GM18868 (cell line): ENCODE data around the gene AMPH.

Source experiments
- ATAC-seq: cut with Tn5 transposase; IDR thresholded peaks from one replicate; pipeline ENCODE4 v1.9.1; 2021; ENCODE audit warnings: mild to moderate bottlenecking, moderate library complexity; ENCODE audit not compliant: unreplicated experiment

The AMPH gene

GRCh38 chr7:38545977-38546376 lies 85.2 kb downstream of the AMPH start:
- no peak for ATAC-seq

- no peak for ATAC-seq
Observed at GRCh38 chr7:38542156-38542555, 89.0 kb downstream of the AMPH start.

- ATAC-seq = no peak
Observed at GRCh38 chr7:38541440-38541839, 89.7 kb downstream of the AMPH start.

- ATAC-seq = no peak
Observed at GRCh38 chr7:38539477-38540081, 91.6 kb downstream of the AMPH start.

- ATAC-seq = no peak
Observed at GRCh38 chr7:38535073-38535472, 96.1 kb downstream of the AMPH start.

- ATAC-seq = no peak
Observed at GRCh38 chr7:38525857-38526256, 105.3 kb downstream of the AMPH start.

- no peak for ATAC-seq
Observed at GRCh38 chr7:38524786-38525185, 106.4 kb downstream of the AMPH start.

GRCh38 chr7:38520741-38521140 lies 110.4 kb downstream of the AMPH start:
- ATAC-seq = no peak

GRCh38 chr7:38518541-38518940 lies 112.6 kb downstream of the AMPH start:
- ATAC-seq = no peak

GRCh38 chr7:38512704-38513103 lies 118.5 kb downstream of the AMPH start:
- ATAC-seq = no peak

GRCh38 chr7:38512291-38512690 lies 118.9 kb downstream of the AMPH start:
- ATAC-seq = no peak

- no peak for ATAC-seq
Observed at GRCh38 chr7:38507384-38507783, 123.8 kb downstream of the AMPH start.

- no peak for ATAC-seq
Observed at GRCh38 chr7:38506756-38507155, 124.4 kb downstream of the AMPH start.

GRCh38 chr7:38506004-38506403 lies 125.2 kb downstream of the AMPH start:
- ATAC-seq = no peak

GRCh38 chr7:38504684-38505083 lies 126.5 kb downstream of the AMPH start:
- ATAC-seq = no peak

- ATAC-seq = no peak
Observed at GRCh38 chr7:38502848-38503247, 128.3 kb downstream of the AMPH start.

GRCh38 chr7:38502289-38502688 lies 128.9 kb downstream of the AMPH start:
- ATAC-seq = no peak

- ATAC-seq = no peak
Observed at GRCh38 chr7:38492010-38492409, 139.2 kb downstream of the AMPH start.

- no peak for ATAC-seq
Observed at GRCh38 chr7:38482521-38482920, 148.7 kb downstream of the AMPH start.

- ATAC-seq = no peak
Observed at GRCh38 chr7:38481401-38481800, 149.8 kb downstream of the AMPH start.

- ATAC-seq = no peak
Observed at GRCh38 chr7:38478404-38478803, 152.8 kb downstream of the AMPH start.

- no peak for ATAC-seq
Observed at GRCh38 chr7:38477333-38477732, 153.8 kb downstream of the AMPH start.

- no peak for ATAC-seq
Observed at GRCh38 chr7:38476764-38477163, 154.4 kb downstream of the AMPH start.
